Peyer's patch (tissue), 4 donors: Measurements from ENCODE around the gene RNF14. TPM values are rescaled to one million over a fixed set of nuclear protein-coding genes. Genes with fewer than 3 reads are reported as not detected.
A peak's percentile ranks its signal among the peaks of the same experiment; 100 is the strongest.

ENCODE experiments used
- DNase-seq, 3 donors: peaks; one replicate each; pipeline ENCODE4 v3.0.0-alpha.2; 2017 to 2019
- H3K27ac ChIP-seq, 4 donors: fragments of 200-600 bp; sonication (generic); one replicate each; pipeline ENCODE4 v1.5.1; 2016 to 2019
- H3K27me3 ChIP-seq, 2 donors: fragments of 200-600 bp; sonication (generic); one replicate each; pipeline ENCODE4 v1.5.1; 2019
- H3K36me3 ChIP-seq, 3 donors: fragments of 200-600 bp; sonication (generic); one replicate each; pipeline ENCODE4 v1.5.1; 2016 to 2019
- H3K4me1 ChIP-seq, 4 donors: fragments of 200-600 bp; sonication (generic); one replicate each; pipeline ENCODE4 v1.5.1; 2016 to 2019
- H3K4me3 ChIP-seq, 4 donors: fragments of 200-600 bp; sonication (generic); 1 replicate in 3 of 4; 2 replicates in 1 of 4; pipeline ENCODE4 v1.5.1; 2016 to 2019; ENCODE audit warnings: mild to moderate bottlenecking in 1 of 4
- H3K9me3 ChIP-seq, 4 donors: fragments of 200-600 bp; sonication (generic); one replicate each; pipeline ENCODE4 v1.5.1; 2016 to 2019; ENCODE audit warnings: mild to moderate bottlenecking in 1 of 4
- POLR2A ChIP-seq, 2 donors: fragments of 450-650 bp; IDR thresholded peaks; one replicate each; pipeline ENCODE4 v1.5.1; 2017; ENCODE audit warnings: antibody characterized with exemption in 2 of 2, mild to moderate bottlenecking in 2 of 2, moderate library complexity in 2 of 2
- total RNA-seq, 4 donors: library from RNA; depleted of rRNA; stranded (reverse); fragments of >200 nt; gene quantifications; one replicate each; pipeline ENCODE4 v1.1.0, GENCODE V29; 2016
- TF ChIP-seq, protein P1 (sequence below), 6 experiments: fragments of 450-650 bp in 4 of 6; fragments of 200-600 bp in 2 of 6; sonication (generic) in 1 of 6; IDR thresholded peaks; one replicate each; pipeline ENCODE4 v1.5.1; 2017 to 2019; ENCODE audit warnings: antibody characterized with exemption in 6 of 6, mild to moderate bottlenecking in 3 of 6, moderate library complexity in 1 of 6

RNF14 gene
- total RNA-seq, 4 donors from 2014 or later: 20.6 to 37.8 (median 34.6) TPM

DNA sequence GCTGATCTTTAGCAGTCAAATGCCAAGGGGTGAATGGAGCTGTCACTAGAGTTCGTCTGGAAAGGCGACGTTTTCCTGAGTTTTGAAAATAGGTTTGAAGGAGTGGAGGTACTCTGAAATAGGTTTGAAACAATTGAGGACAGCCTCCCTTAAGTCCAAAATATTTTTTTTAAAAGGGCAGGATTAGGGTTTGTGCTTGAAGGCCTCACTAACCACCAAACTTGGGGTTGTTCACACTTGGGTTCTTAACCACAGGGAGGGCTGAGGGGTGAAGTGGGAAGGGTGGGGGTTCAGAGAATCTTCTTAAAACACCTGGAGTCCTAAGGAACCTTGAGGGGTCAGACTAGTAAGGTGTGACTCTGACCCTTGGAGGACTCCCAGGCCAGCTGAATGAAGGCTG lies 7.4 kb upstream of the RNF14 start:
- Histone ChIP-seq H3K4me1 (peaks cover 0 to 11% (median 2%) of the 10 kb centered on the region in 4 donors), H3K36me3 (no peaks in the 10 kb centered on the region), H3K27ac (peak overlapping the region in 1 of 4 donors; percentile 47), H3K4me3 (no peak overlapping the region), H3K9me3 (no peaks in the 10 kb centered on the region), H3K27me3 (no peaks in the 10 kb centered on the region)
- no peak for TF ChIP-seq POLR2A (IDR thresholded peaks at IDR 0.05)
- TF ChIP-seq, protein P1, sequence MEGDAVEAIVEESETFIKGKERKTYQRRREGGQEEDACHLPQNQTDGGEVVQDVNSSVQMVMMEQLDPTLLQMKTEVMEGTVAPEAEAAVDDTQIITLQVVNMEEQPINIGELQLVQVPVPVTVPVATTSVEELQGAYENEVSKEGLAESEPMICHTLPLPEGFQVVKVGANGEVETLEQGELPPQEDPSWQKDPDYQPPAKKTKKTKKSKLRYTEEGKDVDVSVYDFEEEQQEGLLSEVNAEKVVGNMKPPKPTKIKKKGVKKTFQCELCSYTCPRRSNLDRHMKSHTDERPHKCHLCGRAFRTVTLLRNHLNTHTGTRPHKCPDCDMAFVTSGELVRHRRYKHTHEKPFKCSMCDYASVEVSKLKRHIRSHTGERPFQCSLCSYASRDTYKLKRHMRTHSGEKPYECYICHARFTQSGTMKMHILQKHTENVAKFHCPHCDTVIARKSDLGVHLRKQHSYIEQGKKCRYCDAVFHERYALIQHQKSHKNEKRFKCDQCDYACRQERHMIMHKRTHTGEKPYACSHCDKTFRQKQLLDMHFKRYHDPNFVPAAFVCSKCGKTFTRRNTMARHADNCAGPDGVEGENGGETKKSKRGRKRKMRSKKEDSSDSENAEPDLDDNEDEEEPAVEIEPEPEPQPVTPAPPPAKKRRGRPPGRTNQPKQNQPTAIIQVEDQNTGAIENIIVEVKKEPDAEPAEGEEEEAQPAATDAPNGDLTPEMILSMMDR (IDR thresholded peaks at IDR 0.05): no peak
- DNase-seq: no peak

DNA sequence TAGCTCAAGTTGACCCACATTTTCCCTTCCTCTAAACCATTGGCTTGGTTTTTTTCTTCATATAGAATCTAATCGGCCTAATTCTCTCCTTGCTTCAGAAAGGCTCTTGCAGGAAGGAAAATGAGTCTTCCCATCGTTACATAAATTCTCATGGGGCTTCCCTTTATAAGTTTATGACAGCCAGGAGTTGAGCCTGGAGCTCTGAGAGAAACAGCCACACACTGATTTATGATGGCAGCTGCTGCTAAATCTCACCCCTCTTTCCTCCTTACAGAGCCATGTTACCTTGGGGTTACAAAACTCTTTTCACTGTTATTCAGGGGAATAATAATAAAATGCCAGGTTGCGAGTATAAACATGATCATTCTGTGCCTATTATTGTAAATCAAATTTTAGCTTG lies 5.2 kb upstream of the RNF14 start:
- Histone ChIP-seq H3K27me3 (no peaks in the 10 kb centered on the region), H3K4me3 (no peak overlapping the region), H3K27ac (no peak overlapping the region), H3K4me1 (peaks cover 0 to 3% (median 1%) of the 10 kb centered on the region in 4 donors), H3K36me3 (no peaks in the 10 kb centered on the region), H3K9me3 (no peaks in the 10 kb centered on the region)
- DNase-seq: no peak
- TF ChIP-seq, protein P1 (IDR thresholded peaks at IDR 0.05): no peak
- no peak for TF ChIP-seq POLR2A (IDR thresholded peaks at IDR 0.05)

GRCh38 chr5:141965071-141965470 lies 3.8 kb upstream of the RNF14 start:
- no peaks in the 10 kb centered on the region for H3K36me3 ChIP-seq
- no peak overlapping the region for H3K27ac ChIP-seq
- no peak for TF ChIP-seq POLR2A (IDR thresholded peaks at IDR 0.05)
- TF ChIP-seq, protein P1 (IDR thresholded peaks at IDR 0.05): no peak
- H3K4me3 ChIP-seq: no peak overlapping the region
- no peaks in the 10 kb centered on the region for H3K9me3 ChIP-seq
- DNase-seq: peak in 1 of 3 donors; percentile 22
- H3K4me1 ChIP-seq: peaks cover 0 to 6% (median 2%) of the 10 kb centered on the region in 4 donors
- no peaks in the 10 kb centered on the region for H3K27me3 ChIP-seq

GRCh38 chr5:141966275-141966962 lies 2.5 kb upstream of the RNF14 start:
- Histone ChIP-seq H3K27ac (no peak overlapping the region), H3K9me3 (no peaks in the 10 kb centered on the region), H3K27me3 (no peaks in the 10 kb centered on the region), H3K4me1 (peaks cover 0 to 18% (median 3%) of the 10 kb centered on the region in 4 donors), H3K4me3 (no peak overlapping the region), H3K36me3 (no peaks in the 10 kb centered on the region)
- no peak for DNase-seq
- TF ChIP-seq, protein P1 (IDR thresholded peaks at IDR 0.05): no peak
- TF ChIP-seq POLR2A (IDR thresholded peaks at IDR 0.05): no peak

GRCh38 chr5:141966963-141967333 lies 2.0 kb upstream of the RNF14 start:
- TF ChIP-seq POLR2A (IDR thresholded peaks at IDR 0.05): no peak
- TF ChIP-seq, protein P1 (IDR thresholded peaks at IDR 0.05): no peak
- no peak overlapping the region for H3K4me3 ChIP-seq
- H3K9me3 ChIP-seq: no peaks in the 10 kb centered on the region
- H3K36me3 ChIP-seq: peaks cover 0 to 3% (median 0%) of the 10 kb centered on the region in 3 donors
- peaks cover 0 to 18% (median 3%) of the 10 kb centered on the region in 4 donors for H3K4me1 ChIP-seq
- DNase-seq: no peak
- no peaks in the 10 kb centered on the region for H3K27me3 ChIP-seq
- no peak overlapping the region for H3K27ac ChIP-seq
